Cardiac fibroblast (primary cell): ENCODE measurements around the gene SERTAD3.
A peak's percentile ranks its signal among the peaks of the same experiment; 100 is the strongest.

Experiments used
- DNase-seq, 2 donors: peaks; one replicate each; pipeline versions ENCODE4 v3.0.0 to v3.0.0-alpha.2; 2010; ENCODE audit warnings: low read depth in 2 of 2
- H3K4me3 ChIP-seq, 2 donors: replicated peaks in 1 of 2; 1 replicate in 1 of 2; 2 replicates in 1 of 2; pipeline ENCODE4 v1.5.1; 2011; ENCODE audit warnings: low read depth in 2 of 2, low read length in 2 of 2, mild to moderate bottlenecking in 2 of 2, moderate library complexity in 1 of 2
- TF ChIP-seq, protein P1 (sequence below): IDR thresholded peaks from one replicate; pipeline ENCODE4 v1.5.1; 2011; ENCODE audit warnings: low read depth, mild to moderate bottlenecking, low read length, inconsistent platforms

SERTAD3 gene

DNA sequence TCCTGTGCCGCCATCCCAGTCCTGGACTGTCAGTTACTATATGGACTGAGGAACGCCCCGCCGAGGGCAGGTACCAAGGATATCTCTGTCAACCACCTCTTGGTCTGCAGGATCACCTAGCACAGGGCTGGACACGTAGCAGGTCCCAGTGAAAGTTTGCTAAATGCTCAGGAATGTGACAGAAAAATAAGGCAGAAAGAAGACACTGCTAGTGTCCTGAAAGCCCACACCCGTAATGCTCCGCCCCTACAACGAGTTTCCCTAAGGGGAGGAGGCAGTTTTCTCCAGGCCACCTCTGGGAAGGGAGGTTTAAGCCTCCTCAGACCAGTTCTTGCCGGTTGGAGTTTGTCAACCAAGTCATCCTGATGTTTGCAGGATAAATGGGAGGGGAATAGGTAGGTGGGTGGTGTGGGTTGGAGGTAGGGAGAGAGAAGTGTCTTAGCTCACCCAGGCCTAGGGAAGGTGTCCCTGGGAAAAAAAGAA is 1.7 kb upstream of the SERTAD3 start:
- no peak overlapping the region for H3K4me3 ChIP-seq
- TF ChIP-seq, protein P1, sequence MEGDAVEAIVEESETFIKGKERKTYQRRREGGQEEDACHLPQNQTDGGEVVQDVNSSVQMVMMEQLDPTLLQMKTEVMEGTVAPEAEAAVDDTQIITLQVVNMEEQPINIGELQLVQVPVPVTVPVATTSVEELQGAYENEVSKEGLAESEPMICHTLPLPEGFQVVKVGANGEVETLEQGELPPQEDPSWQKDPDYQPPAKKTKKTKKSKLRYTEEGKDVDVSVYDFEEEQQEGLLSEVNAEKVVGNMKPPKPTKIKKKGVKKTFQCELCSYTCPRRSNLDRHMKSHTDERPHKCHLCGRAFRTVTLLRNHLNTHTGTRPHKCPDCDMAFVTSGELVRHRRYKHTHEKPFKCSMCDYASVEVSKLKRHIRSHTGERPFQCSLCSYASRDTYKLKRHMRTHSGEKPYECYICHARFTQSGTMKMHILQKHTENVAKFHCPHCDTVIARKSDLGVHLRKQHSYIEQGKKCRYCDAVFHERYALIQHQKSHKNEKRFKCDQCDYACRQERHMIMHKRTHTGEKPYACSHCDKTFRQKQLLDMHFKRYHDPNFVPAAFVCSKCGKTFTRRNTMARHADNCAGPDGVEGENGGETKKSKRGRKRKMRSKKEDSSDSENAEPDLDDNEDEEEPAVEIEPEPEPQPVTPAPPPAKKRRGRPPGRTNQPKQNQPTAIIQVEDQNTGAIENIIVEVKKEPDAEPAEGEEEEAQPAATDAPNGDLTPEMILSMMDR = no peak
- DNase-seq = peak in 1 of 2 donors; percentile 18

DNA sequence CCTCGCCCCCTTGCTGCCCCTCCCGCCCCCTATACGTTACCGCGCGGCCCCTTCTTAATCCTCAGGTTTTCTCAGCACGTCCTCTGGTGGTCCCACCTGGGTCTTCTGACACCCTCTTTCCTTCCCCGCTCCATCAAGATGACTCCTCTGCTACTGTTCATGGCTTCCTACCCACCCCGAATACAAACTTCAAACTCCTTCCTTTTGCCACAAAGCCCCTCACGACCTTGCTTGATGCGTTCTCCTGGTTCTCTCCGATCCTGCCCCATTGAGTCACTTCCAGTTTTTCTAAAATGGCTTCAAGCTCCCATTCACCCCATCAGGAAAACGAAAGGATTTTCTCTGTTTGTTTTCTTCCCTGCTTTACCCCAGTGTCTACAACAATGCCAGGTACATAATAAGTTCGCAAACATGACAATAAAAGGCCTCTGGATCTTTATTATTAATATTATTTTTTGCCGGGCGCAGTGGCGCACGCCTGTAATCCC is 734 bp upstream of the SERTAD3 start:
- DNase-seq = no peak
- TF ChIP-seq, protein P1 = peak; percentile 9
- H3K4me3 ChIP-seq = peak overlapping the region; percentile 68 to 97

DNA sequence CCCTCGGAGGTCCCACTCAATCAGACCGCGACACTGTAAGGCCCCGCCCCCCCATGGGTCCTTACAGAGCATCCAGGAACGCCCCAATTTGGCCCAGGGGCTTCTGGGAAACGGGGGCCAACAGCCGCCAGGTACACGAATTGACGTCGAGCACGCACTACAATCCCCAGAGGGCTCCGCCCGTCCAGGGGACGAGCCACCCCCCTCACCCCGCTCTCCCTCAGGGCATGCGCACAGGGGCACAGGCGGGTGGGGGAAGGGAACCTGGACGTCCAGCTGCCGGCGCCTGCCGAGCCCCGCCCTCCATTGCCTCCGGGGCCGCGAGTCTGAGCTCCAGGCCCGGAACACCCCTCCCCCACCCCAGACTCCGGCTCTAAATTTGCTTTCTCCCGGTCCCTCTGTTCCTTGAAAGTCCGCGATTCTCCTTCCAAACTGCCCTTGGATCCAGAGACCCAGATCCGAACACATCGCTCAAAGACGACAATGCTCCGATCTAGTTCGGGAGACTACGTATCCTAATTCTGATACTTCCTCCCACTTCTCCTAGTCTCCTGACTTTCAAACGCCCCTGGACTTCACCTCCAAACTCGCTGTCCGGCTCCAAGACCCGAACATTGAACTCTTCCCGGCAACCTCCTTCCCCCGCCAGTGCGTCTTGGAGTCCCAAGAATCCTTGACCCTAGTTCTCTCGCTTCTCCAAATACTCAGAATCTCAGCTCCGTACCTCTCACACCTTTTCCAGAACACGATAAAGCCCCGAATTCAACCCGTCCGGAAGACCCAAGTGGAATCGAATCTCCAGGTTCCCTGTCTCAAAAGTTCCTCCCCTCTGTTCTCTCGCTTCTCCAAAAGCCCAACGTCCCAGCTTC is 770 bp downstream of the SERTAD3 start:
- DNase-seq = peak; percentile 100
- TF ChIP-seq, protein P1 = no peak
- peak overlapping the region; percentile 68 to 97 for H3K4me3 ChIP-seq

DNA sequence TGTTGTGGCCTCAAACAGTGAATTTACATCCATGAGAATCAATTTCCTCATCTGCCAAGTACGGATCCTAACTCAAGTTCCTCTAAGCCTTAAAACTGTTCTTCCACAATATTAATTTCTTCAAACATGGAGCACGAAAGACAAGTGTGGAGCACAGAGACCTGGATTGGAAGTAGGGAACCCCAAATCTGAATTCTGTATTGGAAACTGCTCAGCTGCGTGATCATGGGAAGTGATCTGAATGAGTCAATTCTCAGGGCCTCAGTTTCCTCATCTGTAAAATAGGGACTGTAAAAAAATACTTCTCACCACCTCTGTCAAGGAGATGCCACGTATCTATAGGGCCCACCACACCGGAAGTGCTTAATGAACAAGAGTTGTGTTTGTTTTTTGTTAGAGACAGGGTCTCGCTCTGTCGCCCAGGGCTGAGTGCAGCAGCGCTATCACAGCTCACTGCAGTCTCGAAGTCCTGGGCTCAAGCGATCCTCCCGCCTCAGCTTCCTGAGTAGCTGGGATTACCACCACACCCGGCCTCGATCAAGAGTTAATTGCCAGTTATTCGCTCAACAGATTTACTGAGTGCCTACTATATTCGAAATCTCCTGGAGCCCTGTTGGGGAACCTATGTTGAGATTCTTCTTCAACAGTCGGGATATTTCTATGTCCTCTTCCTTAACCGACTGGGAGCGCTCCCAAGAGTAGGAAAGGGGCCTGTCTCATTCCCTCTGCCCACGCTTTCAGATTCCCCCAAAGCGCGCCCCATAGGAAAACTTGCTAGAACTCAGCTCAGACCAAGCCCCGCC is 1.6 kb downstream of the SERTAD3 start:
- DNase-seq = no peak
- TF ChIP-seq, protein P1 = no peak
- peak overlapping the region; percentile 51 to 68 for H3K4me3 ChIP-seq

DNA sequence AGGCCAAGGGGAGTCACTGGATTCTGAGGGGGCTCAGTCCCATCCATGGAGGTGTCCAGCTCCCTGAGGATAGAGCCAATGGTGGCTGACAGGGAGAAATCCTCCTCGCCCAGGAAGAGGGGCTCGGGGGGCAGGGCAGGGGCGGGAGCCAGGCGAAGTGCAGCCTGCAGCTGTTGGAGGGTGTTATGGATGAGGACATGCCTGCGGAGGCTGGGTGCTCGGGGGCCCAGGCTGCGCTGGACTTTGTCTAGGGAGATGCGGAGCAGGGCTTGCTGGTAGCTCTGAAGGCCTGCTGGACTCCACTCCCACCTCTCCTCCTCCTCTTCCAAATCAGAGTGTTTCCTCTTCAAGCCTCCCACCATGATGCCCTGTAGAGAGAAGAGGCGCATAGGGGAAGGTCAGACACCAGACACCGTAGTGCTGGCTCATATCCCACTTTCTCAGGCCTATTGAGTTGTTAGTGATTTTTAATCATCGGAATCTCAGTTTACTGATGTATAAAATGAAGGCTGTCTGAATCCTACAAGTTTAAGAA is 2.3 kb downstream of the SERTAD3 start:
- no peak for DNase-seq
- TF ChIP-seq, protein P1 = no peak
- H3K4me3 ChIP-seq = peak overlapping the region in 1 of 2 donors; percentile 1

DNA sequence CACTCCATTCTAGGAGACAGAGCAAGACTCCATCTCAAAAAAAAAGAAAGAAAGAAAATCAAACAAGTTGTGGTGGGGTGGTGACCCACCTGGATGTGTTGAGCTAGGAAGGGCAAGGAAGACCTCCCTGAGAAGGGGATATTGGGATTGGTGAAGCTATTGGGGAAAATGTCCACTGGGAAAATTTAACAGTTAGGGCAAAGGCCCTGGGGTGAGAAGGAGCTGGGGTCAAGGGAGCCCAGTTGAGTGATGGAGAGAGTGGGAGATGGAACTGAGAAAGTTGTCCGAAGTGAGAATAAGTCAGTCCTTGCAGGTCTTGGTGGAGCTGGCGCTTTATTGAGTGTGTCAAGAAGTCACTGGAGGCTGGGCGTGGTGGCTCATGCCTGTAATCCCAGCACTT is 5.9 kb downstream of the SERTAD3 start:
- H3K4me3 ChIP-seq = no peak overlapping the region
- DNase-seq = no peak
- TF ChIP-seq, protein P1 = no peak
